Measurements from ENCODE around the gene ACTN4. TPM values are rescaled to one million over a fixed set of nuclear protein-coding genes. Genes with fewer than 3 reads are reported as not detected.
"Not testable (repeated sequence)": the region's sequence is repeated elsewhere in the genome, so short reads cannot be mapped to it uniquely, and the experiment has no call there.

Gene ACTN4
- total RNA-seq, 1 donor from 2014 or later, result 178 TPM

- not testable (repeated sequence) for DNase-seq
Measured at GRCh38 chr19:38770228-38770948, 122.9 kb downstream of the ACTN4 start.

GRCh38 chr19:38770949-38771275, 123.5 kb downstream of the ACTN4 start:
- DNase-seq, result not testable (repeated sequence)

DNA sequence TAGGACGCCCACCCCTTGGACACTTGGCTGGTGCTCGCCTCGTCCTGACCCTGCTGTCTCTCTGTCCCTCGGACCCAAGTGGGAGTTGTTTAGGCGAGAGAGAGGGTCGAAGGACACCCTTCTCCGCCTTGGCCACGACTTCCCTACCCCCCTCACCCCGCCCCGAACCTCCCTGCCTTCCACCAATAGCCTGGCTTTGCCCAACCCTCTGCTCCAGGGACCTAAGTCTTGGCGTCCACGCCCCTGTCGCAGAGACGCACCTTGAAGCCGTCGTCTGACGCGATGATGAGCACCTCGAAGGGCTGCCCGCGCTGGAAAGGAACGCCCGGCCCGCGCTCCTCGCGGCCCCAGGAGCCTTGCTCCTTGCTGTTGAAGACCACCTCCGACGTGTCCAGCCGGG, 124.1 kb downstream of the ACTN4 start:
- DNase-seq, result not testable (repeated sequence)

GRCh38 chr19:38773469-38774177, 126.2 kb downstream of the ACTN4 start, which contains the start of gene LGALS7:
Gene LGALS7, minus strand, starts transcription at chr19:38773517. Its CDS starts 25 bp downstream, at chr19:38773492.
- no peak for DNase-seq

GRCh38 chr19:38774181-38774950, 126.9 kb downstream of the ACTN4 start:
- DNase-seq, result no peak

DNA sequence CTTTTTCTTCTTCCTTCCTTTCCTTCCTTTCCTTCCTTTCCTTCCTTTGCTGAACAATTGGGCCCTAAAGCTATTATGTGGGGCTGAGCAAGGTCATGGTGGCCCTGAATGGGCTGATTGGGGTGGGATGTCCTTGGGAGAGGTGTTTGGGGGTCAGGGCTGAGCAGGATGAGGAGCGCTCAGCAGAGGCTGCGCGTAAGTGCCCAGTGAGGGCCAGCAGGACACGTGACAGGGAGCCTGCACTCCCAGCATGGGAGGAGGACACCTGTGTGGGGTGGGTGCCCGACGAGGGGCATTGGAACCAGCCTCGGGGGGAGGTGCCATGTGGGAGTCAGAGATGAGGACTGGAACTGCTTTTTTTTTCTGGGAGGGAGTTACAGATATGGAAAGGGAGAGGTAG, 131.3 kb downstream of the ACTN4 start:
- DNase-seq, result no peak

DNA sequence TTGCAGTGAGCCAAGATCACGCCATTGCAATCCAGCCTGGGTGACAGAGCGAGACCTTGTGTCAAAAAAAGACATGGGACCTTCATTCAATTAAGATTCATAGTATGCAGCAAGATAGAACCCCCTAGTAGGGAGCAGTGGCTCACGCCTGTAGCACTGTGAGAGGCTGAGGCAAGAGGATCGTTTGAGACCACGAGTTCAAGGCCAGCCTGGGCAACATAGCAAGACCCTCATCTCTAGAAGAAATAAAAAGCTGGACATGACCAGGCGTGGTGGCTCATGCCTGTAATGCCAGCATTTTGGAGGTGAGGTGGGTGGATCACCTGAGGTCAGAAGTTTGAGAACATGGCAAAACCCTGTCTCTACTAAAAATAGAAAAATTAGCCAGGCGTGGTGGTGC, 133.0 kb downstream of the ACTN4 start:
- DNase-seq, result no peak

GRCh38 chr19:38781058-38781457, 133.6 kb downstream of the ACTN4 start:
- DNase-seq, result no peak

Other genes with a start within 250 kb of the ACTN4 start
- 7.2 TPM for gene FAM98C, start 244.6 kb upstream of the ACTN4 start, total RNA-seq
- gene RASGRP4, start 221.4 kb upstream of the ACTN4 start, total RNA-seq, result 0.41 TPM
- 231 TPM for gene RYR1, start 214.0 kb upstream of the ACTN4 start, total RNA-seq
- gene MAP4K1, start 29.7 kb upstream of the ACTN4 start, total RNA-seq, result 2.9 TPM
- 341 TPM for gene EIF3K, start 28.5 kb upstream of the ACTN4 start, total RNA-seq
- 0.31 TPM for gene CAPN12, start 96.8 kb downstream of the ACTN4 start, total RNA-seq
- 10.4 TPM for gene LGALS7, start 125.9 kb downstream of the ACTN4 start, total RNA-seq
- gene LGALS7B, start 141.6 kb downstream of the ACTN4 start, total RNA-seq, result 25.7 TPM
- not detected for gene LGALS4, start 165.3 kb downstream of the ACTN4 start, total RNA-seq
- 84.0 TPM for gene ECH1, start 184.1 kb downstream of the ACTN4 start, total RNA-seq
- gene HNRNPL, start 202.3 kb downstream of the ACTN4 start, total RNA-seq, result 249 TPM
- gene RINL, start 230.6 kb downstream of the ACTN4 start, total RNA-seq, result 7.1 TPM